Right lobe of liver (tissue), 6 donors: ENCODE measurements around the gene RBM19. TPM values are rescaled to one million over a fixed set of nuclear protein-coding genes. Genes with fewer than 3 reads are reported as not detected.
"Not testable (repeated sequence)": the region's sequence is repeated elsewhere in the genome, so short reads cannot be mapped to it uniquely, and the experiment has no call there.

Source experiments
- ATAC-seq, 4 donors: fragments of 200-7000 bp; cut with Tn5 transposase; one replicate each; pipeline ENCODE4 v1.9.1; 2020; ENCODE audit warnings: mild to moderate bottlenecking in 4 of 4, moderate library complexity in 4 of 4
- DNase-seq, 3 donors: peaks; one replicate each; pipeline ENCODE4 v3.0.0-alpha.2; 2020
- H3K27ac ChIP-seq, 3 donors: fragments of 200-600 bp; one replicate each; pipeline ENCODE4 v1.8.0; 2022
- H3K27me3 ChIP-seq, 2 donors: fragments of 200-600 bp; one replicate each; pipeline ENCODE4 v1.8.0; 2022
- H3K36me3 ChIP-seq, 4 donors: fragments of 200-600 bp; sonication (generic) in 1 of 4; one replicate each; pipeline versions ENCODE4 v1.5.1 to v1.8.0; 2017 to 2022; ENCODE audit warnings: control low read depth in 1 of 4
- H3K4me1 ChIP-seq, 4 donors: fragments of 200-600 bp; sonication (generic) in 1 of 4; one replicate each; pipeline versions ENCODE4 v1.5.1 to v1.8.0; 2017 to 2022; ENCODE audit warnings: control low read depth in 1 of 4
- H3K4me3 ChIP-seq, 3 donors: fragments of 200-600 bp; one replicate each; pipeline ENCODE4 v1.8.0; 2022
- H3K9me3 ChIP-seq, 4 donors: fragments of 200-600 bp; sonication (generic) in 1 of 4; one replicate each; pipeline versions ENCODE4 v1.5.1 to v1.8.0; 2017 to 2022; ENCODE audit warnings: control low read depth in 1 of 4
- POLR2A ChIP-seq: fragments of 450-650 bp; IDR thresholded peaks from one replicate; pipeline ENCODE4 v1.6.1; 2017; ENCODE audit warnings: antibody characterized with exemption, mild to moderate bottlenecking
- WGBS: methylation state at CpG from one replicate; pipeline ENCODE4 v1.1.6; 2018; ENCODE audit warnings: low coverage, low lambda C conversion rate; ENCODE audit not compliant: insufficient coverage; ENCODE audit errors: missing lambda C conversion rate; 5-methylcytosine and 5-hydroxymethylcytosine counted together
- intact Hi-C, 2 donors: fragments of 100-400 bp; cut with DNase I; formaldehyde crosslinking; loops; one replicate each; pipeline versions ENCODE4 v1.11.2 to v1.14.1; 2022
- total RNA-seq, 6 experiments: library from RNA; depleted of rRNA in 2 of 6; stranded (reverse); fragments of >200 nt in 2 of 6; fragmentation: NEBNext Ultra II Directional in 3 of 6; extraction: Animal tissue kit (Norgen Biotek cat#: 25700) in 3 of 6; gene quantifications; one replicate each; pipeline versions ENCODE4 v1.1.0 to v1.2.4, GENCODE V29; 2016 to 2023
- TF ChIP-seq, protein P1 (sequence below), 4 donors: fragments of 200-600 bp in 3 of 4; fragments of 450-650 bp in 1 of 4; IDR thresholded peaks; one replicate each; pipeline versions ENCODE4 v1.5.1 to v1.8.0; 2016 to 2022; ENCODE audit warnings: antibody characterized with exemption in 4 of 4, mild to moderate bottlenecking in 2 of 4
- donor health status: DM: no; HTN: yes; CAD: no.
- donor health status: DM: no; HTN: no; CAD: no.
- donor health status: DM: no; HTN: no; CAD: no.
- donor health status: DM: no; HTN: yes; CAD: no.
- donor health status: DM: no; HTN: yes; CAD: no.

The RBM19 gene
- total RNA-seq, 6 experiments from 2014 or later = 11.3 to 17.2 (median 14.2) TPM

GRCh38 chr12:113906411-113907200 lies 59.5 kb downstream of the RBM19 start:
- intact Hi-C loops = no loop called here
- H3K27ac ChIP-seq = no peak overlapping the region
- H3K27me3 ChIP-seq = no peaks in the 10 kb centered on the region
- ATAC-seq (no peak), DNase-seq (no peak)
- H3K9me3 ChIP-seq = no peaks in the 10 kb centered on the region
- H3K36me3 ChIP-seq = peaks cover 0 to 5% (median 0%) of the 10 kb centered on the region in 4 donors
- H3K4me1 ChIP-seq = no peaks in the 10 kb centered on the region
- no peak overlapping the region for H3K4me3 ChIP-seq
- TF ChIP-seq POLR2A = no peak
- TF ChIP-seq, protein P1, sequence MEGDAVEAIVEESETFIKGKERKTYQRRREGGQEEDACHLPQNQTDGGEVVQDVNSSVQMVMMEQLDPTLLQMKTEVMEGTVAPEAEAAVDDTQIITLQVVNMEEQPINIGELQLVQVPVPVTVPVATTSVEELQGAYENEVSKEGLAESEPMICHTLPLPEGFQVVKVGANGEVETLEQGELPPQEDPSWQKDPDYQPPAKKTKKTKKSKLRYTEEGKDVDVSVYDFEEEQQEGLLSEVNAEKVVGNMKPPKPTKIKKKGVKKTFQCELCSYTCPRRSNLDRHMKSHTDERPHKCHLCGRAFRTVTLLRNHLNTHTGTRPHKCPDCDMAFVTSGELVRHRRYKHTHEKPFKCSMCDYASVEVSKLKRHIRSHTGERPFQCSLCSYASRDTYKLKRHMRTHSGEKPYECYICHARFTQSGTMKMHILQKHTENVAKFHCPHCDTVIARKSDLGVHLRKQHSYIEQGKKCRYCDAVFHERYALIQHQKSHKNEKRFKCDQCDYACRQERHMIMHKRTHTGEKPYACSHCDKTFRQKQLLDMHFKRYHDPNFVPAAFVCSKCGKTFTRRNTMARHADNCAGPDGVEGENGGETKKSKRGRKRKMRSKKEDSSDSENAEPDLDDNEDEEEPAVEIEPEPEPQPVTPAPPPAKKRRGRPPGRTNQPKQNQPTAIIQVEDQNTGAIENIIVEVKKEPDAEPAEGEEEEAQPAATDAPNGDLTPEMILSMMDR (IDR thresholded peaks at IDR 0.05) = no peak
- 97% methylated on average over 15 of the region's 19 CpGs for WGBS

DNA sequence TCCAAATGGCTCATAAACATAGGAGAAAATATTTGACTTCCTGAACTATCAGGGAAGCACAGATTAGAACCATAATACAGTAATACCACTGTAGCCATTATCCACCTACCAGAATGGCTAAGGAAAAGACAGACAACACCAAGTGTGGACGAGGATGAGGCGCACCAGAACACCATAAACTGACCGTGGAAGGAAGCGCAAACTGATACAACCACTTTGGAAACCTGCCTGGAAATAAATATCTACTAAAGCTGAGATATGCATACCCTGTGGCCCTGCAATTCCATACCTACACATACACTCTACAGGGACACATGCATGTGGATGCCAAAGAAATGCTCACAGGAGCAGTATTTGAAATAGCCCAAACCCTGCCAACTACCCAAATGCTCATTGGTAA lies 60.3 kb downstream of the RBM19 start:
- Histone ChIP-seq H3K36me3 (peaks cover 0 to 5% (median 0%) of the 10 kb centered on the region in 4 donors), H3K9me3 (no peaks in the 10 kb centered on the region), H3K27ac (no peak overlapping the region), H3K27me3 (no peaks in the 10 kb centered on the region), H3K4me3 (no peak overlapping the region), H3K4me1 (no peaks in the 10 kb centered on the region)
- DNase-seq (no peak), ATAC-seq (no peak)
- intact Hi-C loops = no loop called here
- TF ChIP-seq POLR2A = no peak
- TF ChIP-seq, protein P1 (IDR thresholded peaks at IDR 0.05) = no peak
- WGBS = 91% methylated on average over 4 of the region's 4 CpGs

DNA sequence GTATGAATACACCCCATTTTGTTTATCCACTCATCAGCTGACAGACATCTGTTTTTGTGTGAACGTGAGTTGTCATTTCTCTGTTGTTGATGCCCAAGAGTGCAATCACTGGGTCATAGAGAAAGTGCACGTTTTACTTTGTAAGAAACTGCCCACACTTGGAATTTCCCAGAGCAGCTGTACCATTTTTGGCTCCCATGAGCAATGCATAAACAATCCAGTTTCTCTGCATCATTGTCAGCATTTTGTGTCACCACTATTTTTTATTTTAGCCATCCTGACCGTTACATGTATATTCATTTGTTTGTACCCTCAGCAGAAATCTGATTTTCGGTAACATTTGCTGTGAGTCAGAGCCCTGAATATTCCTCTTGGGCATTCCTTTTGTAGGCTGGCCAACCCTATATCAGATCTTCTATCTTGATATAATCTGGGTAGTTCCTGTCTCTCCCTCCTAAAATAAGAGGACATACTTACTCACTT lies 62.7 kb downstream of the RBM19 start:
- no peak for TF ChIP-seq POLR2A
- TF ChIP-seq, protein P1 (IDR thresholded peaks at IDR 0.05) = no peak
- 72% methylated on average over 4 of the region's 4 CpGs for WGBS
- intact Hi-C loops = no loop called here
- H3K4me3 ChIP-seq = no peak overlapping the region
- H3K4me1 ChIP-seq = no peaks in the 10 kb centered on the region
- peaks cover 0 to 5% (median 0%) of the 10 kb centered on the region in 4 donors for H3K36me3 ChIP-seq
- ATAC-seq (no peak), DNase-seq (no peak)
- H3K9me3 ChIP-seq = no peaks in the 10 kb centered on the region
- no peaks in the 10 kb centered on the region for H3K27me3 ChIP-seq
- H3K27ac ChIP-seq = no peak overlapping the region

DNA sequence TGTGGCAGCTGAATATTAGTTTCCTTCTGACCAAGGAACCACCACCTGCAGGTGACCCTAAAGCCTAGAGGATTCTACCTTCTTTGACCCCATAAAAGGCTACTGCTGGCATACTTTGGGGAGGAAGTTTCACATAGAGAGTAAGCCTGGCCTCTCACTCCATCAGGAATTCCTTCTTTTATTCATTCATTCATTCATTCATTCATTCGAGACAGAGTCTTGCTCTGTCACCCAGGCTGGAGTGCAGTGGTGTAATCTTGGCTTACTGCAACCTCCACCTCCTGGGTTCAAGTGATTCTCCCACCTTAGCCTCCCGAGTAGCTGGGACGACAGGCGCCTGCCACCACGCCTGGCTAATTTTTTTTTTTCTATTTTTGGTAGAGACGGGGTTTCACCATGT lies 64.8 kb downstream of the RBM19 start:
- H3K4me3 ChIP-seq, intact Hi-C loops: not testable (repeated sequence)

GRCh38 chr12:113900716-113901115 lies 65.4 kb downstream of the RBM19 start:
- no peaks in the 10 kb centered on the region for H3K27me3 ChIP-seq
- WGBS = 100% methylated on average over 2 of the region's 2 CpGs
- H3K4me3 ChIP-seq = no peak overlapping the region
- no peak for TF ChIP-seq POLR2A
- TF ChIP-seq, protein P1 (IDR thresholded peaks at IDR 0.05) = no peak
- peaks cover 0 to 5% (median 0%) of the 10 kb centered on the region in 4 donors for H3K36me3 ChIP-seq
- DNase-seq = no peak
- H3K4me1 ChIP-seq = no peaks in the 10 kb centered on the region
- ATAC-seq = no peak
- intact Hi-C loops = no loop called here
- H3K27ac ChIP-seq = no peak overlapping the region
- no peaks in the 10 kb centered on the region for H3K9me3 ChIP-seq

More for the DNA sequence above, 64.8 kb downstream of the RBM19 start:
- ATAC-seq, H3K4me1 ChIP-seq, H3K9me3 ChIP-seq, DNase-seq, H3K27me3 ChIP-seq, H3K36me3 ChIP-seq, H3K27ac ChIP-seq: not testable (repeated sequence)
- 98% methylated on average over 5 of the region's 6 CpGs for WGBS
